Activated T-helper 9 cell treated with anti-CD3 and anti-CD28 coated beads, Interleukin-2, amount 50 U/mL, for 16 hours (primary cell): Measurements from ENCODE around the gene CNTD1.
"Not testable (repeated sequence)": the region's sequence is repeated elsewhere in the genome, so short reads cannot be mapped to it uniquely, and the experiment has no call there.

Source experiments
- DNase-seq: peaks from one replicate; pipeline ENCODE4 v3.0.0-alpha.2; 2020; ENCODE audit warnings: low read depth

Gene CNTD1

GRCh38 chr17:42798383-42799380 lies at the start of gene CNTD1, which contains the start of gene COA3:
Gene CNTD1, plus strand, starts transcription at chr17:42798861. Its CDS starts 207 bp downstream, at chr17:42799068.
Gene COA3, minus strand, starts transcription at chr17:42798704. Its CDS starts 23 bp downstream, at chr17:42798681.
- DNase-seq, result peak; percentile 61

GRCh38 chr17:42748908-42749798 lies 49.5 kb upstream of the CNTD1 start:
- DNase-seq, result no peak

- DNase-seq, result no peak
Observed at GRCh38 chr17:42750739-42751344, 47.8 kb upstream of the CNTD1 start.

- DNase-seq, result no peak
Observed at GRCh38 chr17:42751628-42752027, 47.0 kb upstream of the CNTD1 start.

GRCh38 chr17:42754782-42755181 lies 43.9 kb upstream of the CNTD1 start:
- DNase-seq, result no peak

- DNase-seq, result no peak
Observed at GRCh38 chr17:42759982-42760651, 38.5 kb upstream of the CNTD1 start.

GRCh38 chr17:42760652-42761581 lies 37.7 kb upstream of the CNTD1 start, which contains the start of gene RAMP2:
Gene RAMP2, plus strand, starts transcription at chr17:42761227. Its CDS starts 35 bp downstream, at chr17:42761262.
- no peak for DNase-seq

GRCh38 chr17:42761638-42762037 lies 37.0 kb upstream of the CNTD1 start:
- no peak for DNase-seq

GRCh38 chr17:42766124-42766523 lies 32.5 kb upstream of the CNTD1 start:
- no peak for DNase-seq

GRCh38 chr17:42767512-42767911 lies 31.1 kb upstream of the CNTD1 start:
- no peak for DNase-seq

- DNase-seq, result not testable (repeated sequence)
Observed at GRCh38 chr17:42768006-42768405, 30.7 kb upstream of the CNTD1 start.

GRCh38 chr17:42769964-42770363 lies 28.7 kb upstream of the CNTD1 start:
- DNase-seq, result not testable (repeated sequence)

- no peak for DNase-seq
Observed at GRCh38 chr17:42772945-42773289, 25.7 kb upstream of the CNTD1 start.

- peak; percentile 64 for DNase-seq
Observed at GRCh38 chr17:42773290-42774035, 25.2 kb upstream of the CNTD1 start, which contains the start of gene VPS25. Gene VPS25, plus strand, starts transcription at chr17:42773449. Its CDS starts 27 bp downstream, at chr17:42773476.

- DNase-seq, result no peak
Observed at GRCh38 chr17:42774066-42774745, 24.5 kb upstream of the CNTD1 start.

- DNase-seq, result no peak
Observed at GRCh38 chr17:42775534-42776098, 23.0 kb upstream of the CNTD1 start.

GRCh38 chr17:42778570-42778969 lies 20.1 kb upstream of the CNTD1 start:
- DNase-seq, result no peak

GRCh38 chr17:42779304-42779935 lies 19.2 kb upstream of the CNTD1 start:
- no peak for DNase-seq
